Measurements from ENCODE around the gene NTF3. TPM values are rescaled to one million over a fixed set of nuclear protein-coding genes. Genes with fewer than 3 reads are reported as not detected.

The NTF3 gene
- total RNA-seq, 2 experiments from 2014 or later: not detected

GRCh38 chr12:5506295-5506694 lies 74.4 kb downstream of the NTF3 start:
- ChIA-PET CTCF (no interaction called here), POLR2A (no interaction called here)
- intact Hi-C loops (cut with micrococcal nuclease): no loop called here
- no peaks in the 10 kb centered on the region for H3K4me1 Mint-ChIP-seq (ENCODE audit: low read depth)
- no peaks in the 10 kb centered on the region for H3K9me3 Mint-ChIP-seq
- no peak for DNase-seq
- H3K27me3 Mint-ChIP-seq: no peaks in the 10 kb centered on the region
- H3K36me3 Mint-ChIP-seq: no peaks in the 10 kb centered on the region
- H3K4me3 Mint-ChIP-seq: no peak overlapping the region
- no peak overlapping the region for H3K27ac Mint-ChIP-seq

GRCh38 chr12:5506821-5507231 lies 74.9 kb downstream of the NTF3 start:
- CTCF ChIA-PET: no interaction called here
- intact Hi-C loops (cut with micrococcal nuclease): no loop called here
- no peaks in the 10 kb centered on the region for H3K9me3 Mint-ChIP-seq
- DNase-seq: no peak
- no peaks in the 10 kb centered on the region for H3K4me1 Mint-ChIP-seq (ENCODE audit: low read depth)
- H3K27me3 Mint-ChIP-seq: peaks cover 1% of the 10 kb centered on the region
- no peak overlapping the region for H3K4me3 Mint-ChIP-seq
- POLR2A ChIA-PET: no interaction called here
- no peaks in the 10 kb centered on the region for H3K36me3 Mint-ChIP-seq
- H3K27ac Mint-ChIP-seq: no peak overlapping the region

- Mint-ChIP-seq H3K4me3 (no peak overlapping the region), H3K27me3 (peaks cover 1% of the 10 kb centered on the region), H3K27ac (no peak overlapping the region), H3K36me3 (no peaks in the 10 kb centered on the region), H3K4me1 (ENCODE audit: low read depth) (no peaks in the 10 kb centered on the region), H3K9me3 (no peaks in the 10 kb centered on the region)
- no peak for DNase-seq
- intact Hi-C loops (cut with micrococcal nuclease): no loop called here
- POLR2A ChIA-PET: no interaction called here
- CTCF ChIA-PET: no interaction called here
Observed at GRCh38 chr12:5507401-5507935, 75.6 kb downstream of the NTF3 start.

GRCh38 chr12:5507944-5508343 lies 76.0 kb downstream of the NTF3 start:
- Mint-ChIP-seq H3K27ac (no peak overlapping the region), H3K9me3 (no peaks in the 10 kb centered on the region), H3K36me3 (no peaks in the 10 kb centered on the region), H3K4me3 (no peak overlapping the region), H3K27me3 (peaks cover 1% of the 10 kb centered on the region), H3K4me1 (ENCODE audit: low read depth) (no peaks in the 10 kb centered on the region)
- POLR2A ChIA-PET: no interaction called here
- CTCF ChIA-PET: no interaction called here
- no peak for DNase-seq
- intact Hi-C loops (cut with micrococcal nuclease): no loop called here

GRCh38 chr12:5509102-5509501 lies 77.2 kb downstream of the NTF3 start:
- no peak overlapping the region for H3K4me3 Mint-ChIP-seq
- H3K9me3 Mint-ChIP-seq: no peaks in the 10 kb centered on the region
- ChIA-PET CTCF (no interaction called here), POLR2A (no interaction called here)
- no peak for DNase-seq
- intact Hi-C loops (cut with micrococcal nuclease): no loop called here
- peaks cover 1% of the 10 kb centered on the region for H3K27me3 Mint-ChIP-seq
- H3K36me3 Mint-ChIP-seq: no peaks in the 10 kb centered on the region
- H3K4me1 Mint-ChIP-seq (ENCODE audit: low read depth): no peaks in the 10 kb centered on the region
- no peak overlapping the region for H3K27ac Mint-ChIP-seq

GRCh38 chr12:5509557-5509956 lies 77.6 kb downstream of the NTF3 start:
- POLR2A ChIA-PET: no interaction called here
- DNase-seq: no peak
- CTCF ChIA-PET: no interaction called here
- Mint-ChIP-seq H3K9me3 (no peaks in the 10 kb centered on the region), H3K36me3 (no peaks in the 10 kb centered on the region), H3K4me3 (no peak overlapping the region), H3K27ac (no peak overlapping the region), H3K4me1 (ENCODE audit: low read depth) (no peaks in the 10 kb centered on the region), H3K27me3 (peaks cover 1% of the 10 kb centered on the region)
- intact Hi-C loops (cut with micrococcal nuclease): no loop called here

- CTCF ChIA-PET: no interaction called here
- H3K4me3 Mint-ChIP-seq: no peak overlapping the region
Observed at GRCh38 chr12:5510251-5510805, 78.4 kb downstream of the NTF3 start.

GRCh38 chr12:5511256-5511643 lies 79.3 kb downstream of the NTF3 start:
- Mint-ChIP-seq H3K4me1 (ENCODE audit: low read depth) (no peaks in the 10 kb centered on the region), H3K27ac (no peak overlapping the region), H3K27me3 (peaks cover 1% of the 10 kb centered on the region), H3K4me3 (no peak overlapping the region), H3K36me3 (no peaks in the 10 kb centered on the region), H3K9me3 (no peaks in the 10 kb centered on the region)
- POLR2A ChIA-PET: no interaction called here
- CTCF ChIA-PET: no interaction called here
- DNase-seq: no peak
- intact Hi-C loops (cut with micrococcal nuclease): no loop called here

More at GRCh38 chr12:5510251-5510805, 78.4 kb downstream of the NTF3 start:
- H3K36me3 Mint-ChIP-seq: no peaks in the 10 kb centered on the region
- H3K27me3 Mint-ChIP-seq: peaks cover 1% of the 10 kb centered on the region
- H3K9me3 Mint-ChIP-seq: no peaks in the 10 kb centered on the region
- H3K27ac Mint-ChIP-seq: no peak overlapping the region
- intact Hi-C loops (cut with micrococcal nuclease): no loop called here
- no peaks in the 10 kb centered on the region for H3K4me1 Mint-ChIP-seq (ENCODE audit: low read depth)
- no peak for DNase-seq
- POLR2A ChIA-PET: no interaction called here

- ChIA-PET POLR2A (no interaction called here), CTCF (no interaction called here)
- Mint-ChIP-seq H3K36me3 (no peaks in the 10 kb centered on the region), H3K27me3 (peaks cover 1% of the 10 kb centered on the region), H3K4me1 (ENCODE audit: low read depth) (no peaks in the 10 kb centered on the region), H3K27ac (no peak overlapping the region), H3K4me3 (no peak overlapping the region), H3K9me3 (no peaks in the 10 kb centered on the region)
- DNase-seq: no peak
- intact Hi-C loops (cut with micrococcal nuclease): no loop called here
Observed at GRCh38 chr12:5511644-5512600, 80.0 kb downstream of the NTF3 start.

- intact Hi-C loops (cut with micrococcal nuclease): no loop called here
- CTCF ChIA-PET: no interaction called here
- H3K9me3 Mint-ChIP-seq: no peaks in the 10 kb centered on the region
- no peaks in the 10 kb centered on the region for H3K36me3 Mint-ChIP-seq
- POLR2A ChIA-PET: no interaction called here
- H3K4me3 Mint-ChIP-seq: no peak overlapping the region
- no peaks in the 10 kb centered on the region for H3K4me1 Mint-ChIP-seq (ENCODE audit: low read depth)
- DNase-seq: no peak
- H3K27me3 Mint-ChIP-seq: peaks cover 1% of the 10 kb centered on the region
- no peak overlapping the region for H3K27ac Mint-ChIP-seq
Observed at GRCh38 chr12:5512601-5512970, 80.7 kb downstream of the NTF3 start.

- H3K9me3 Mint-ChIP-seq: no peaks in the 10 kb centered on the region
- H3K36me3 Mint-ChIP-seq: no peaks in the 10 kb centered on the region
- no peak overlapping the region for H3K4me3 Mint-ChIP-seq
- H3K27ac Mint-ChIP-seq: no peak overlapping the region
- POLR2A ChIA-PET: no interaction called here
- no peaks in the 10 kb centered on the region for H3K4me1 Mint-ChIP-seq (ENCODE audit: low read depth)
- CTCF ChIA-PET: no interaction called here
- H3K27me3 Mint-ChIP-seq: peaks cover 1% of the 10 kb centered on the region
- DNase-seq: no peak
- intact Hi-C loops (cut with micrococcal nuclease): no loop called here
Observed at GRCh38 chr12:5513406-5513805, 81.5 kb downstream of the NTF3 start.

- Mint-ChIP-seq H3K4me1 (ENCODE audit: low read depth) (no peaks in the 10 kb centered on the region), H3K27me3 (peaks cover 1% of the 10 kb centered on the region), H3K9me3 (no peaks in the 10 kb centered on the region), H3K27ac (no peak overlapping the region), H3K36me3 (no peaks in the 10 kb centered on the region), H3K4me3 (no peak overlapping the region)
- ChIA-PET POLR2A (no interaction called here), CTCF (no interaction called here)
- intact Hi-C loops (cut with micrococcal nuclease): no loop called here
- no peak for DNase-seq
Observed at GRCh38 chr12:5514016-5514415, 82.1 kb downstream of the NTF3 start.

GRCh38 chr12:5514545-5514944 lies 82.6 kb downstream of the NTF3 start:
- no peak overlapping the region for H3K4me3 Mint-ChIP-seq
- CTCF ChIA-PET: no interaction called here

More at GRCh38 chr12:5514545-5514944, 82.6 kb downstream of the NTF3 start:
- no peak for DNase-seq
- Mint-ChIP-seq H3K9me3 (no peaks in the 10 kb centered on the region), H3K36me3 (no peaks in the 10 kb centered on the region), H3K27ac (no peak overlapping the region), H3K4me1 (ENCODE audit: low read depth) (no peaks in the 10 kb centered on the region), H3K27me3 (peaks cover 2% of the 10 kb centered on the region)
- POLR2A ChIA-PET: no interaction called here
- intact Hi-C loops (cut with micrococcal nuclease): no loop called here
